CMK (cell line): ENCODE results near the gene CCND1.

Experiments
- DNase-seq: peaks from one replicate; pipeline ENCODE4 v3.0.0-alpha.2; 2010; ENCODE audit warnings: low read depth

CCND1 gene

DNA sequence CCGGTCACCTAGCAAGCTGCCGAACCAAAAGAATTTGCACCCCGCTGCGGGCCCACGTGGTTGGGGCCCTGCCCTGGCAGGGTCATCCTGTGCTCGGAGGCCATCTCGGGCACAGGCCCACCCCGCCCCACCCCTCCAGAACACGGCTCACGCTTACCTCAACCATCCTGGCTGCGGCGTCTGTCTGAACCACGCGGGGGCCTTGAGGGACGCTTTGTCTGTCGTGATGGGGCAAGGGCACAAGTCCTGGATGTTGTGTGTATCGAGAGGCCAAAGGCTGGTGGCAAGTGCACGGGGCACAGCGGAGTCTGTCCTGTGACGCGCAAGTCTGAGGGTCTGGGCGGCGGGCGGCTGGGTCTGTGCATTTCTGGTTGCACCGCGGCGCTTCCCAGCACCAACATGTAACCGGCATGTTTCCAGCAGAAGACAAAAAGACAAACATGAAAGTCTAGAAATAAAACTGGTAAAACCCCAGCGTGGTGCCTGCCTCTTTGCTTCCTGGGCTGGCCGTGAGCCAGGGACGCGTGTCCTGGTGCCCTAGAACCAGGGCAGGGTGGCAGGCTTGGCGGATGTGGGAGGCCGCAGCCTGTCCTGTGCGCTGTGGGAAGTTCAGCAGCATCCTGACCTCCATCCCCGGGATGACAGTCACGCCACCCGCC, 13.2 kb downstream of the CCND1 start:
- DNase-seq, result no peak

DNA sequence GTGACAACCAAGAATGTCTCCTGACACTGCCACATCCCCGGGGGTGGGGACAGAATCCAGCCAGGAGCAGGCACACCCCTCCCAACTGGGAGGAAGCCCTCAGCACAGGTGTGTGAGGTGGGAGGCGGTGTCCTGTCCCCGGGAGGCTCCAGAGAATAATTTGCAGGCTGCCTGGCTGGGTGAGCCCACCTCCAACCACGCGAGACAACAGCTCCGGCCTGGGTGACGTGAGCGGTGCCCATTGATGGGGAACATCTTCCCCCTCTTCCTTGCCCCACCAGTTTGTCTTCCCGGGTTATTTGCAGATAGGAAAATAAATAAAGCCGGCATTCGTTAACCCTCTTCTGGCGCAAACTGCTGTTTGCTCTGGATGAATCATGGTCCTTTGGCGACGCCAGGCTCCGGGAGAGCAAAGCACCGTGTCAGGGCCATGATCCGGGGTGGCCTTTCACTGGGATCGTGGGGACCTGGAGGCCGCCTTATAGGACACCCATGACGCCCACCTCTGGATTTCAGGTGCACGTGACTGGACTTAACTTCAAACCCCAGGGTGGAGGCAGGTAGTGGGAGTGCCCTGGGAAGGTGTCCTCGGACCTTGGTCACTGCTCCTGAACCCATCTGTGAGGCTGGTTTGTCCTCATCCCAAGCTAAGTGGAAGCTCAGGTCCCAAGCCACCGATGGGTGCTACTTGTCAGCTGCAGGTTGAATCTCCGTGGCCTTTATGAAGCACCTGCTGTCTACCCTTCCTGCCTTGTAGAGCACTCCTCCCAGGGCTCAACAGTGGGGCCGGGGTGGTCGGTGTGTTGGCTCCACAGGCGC, 13.9 kb downstream of the CCND1 start:
- no peak for DNase-seq

DNA sequence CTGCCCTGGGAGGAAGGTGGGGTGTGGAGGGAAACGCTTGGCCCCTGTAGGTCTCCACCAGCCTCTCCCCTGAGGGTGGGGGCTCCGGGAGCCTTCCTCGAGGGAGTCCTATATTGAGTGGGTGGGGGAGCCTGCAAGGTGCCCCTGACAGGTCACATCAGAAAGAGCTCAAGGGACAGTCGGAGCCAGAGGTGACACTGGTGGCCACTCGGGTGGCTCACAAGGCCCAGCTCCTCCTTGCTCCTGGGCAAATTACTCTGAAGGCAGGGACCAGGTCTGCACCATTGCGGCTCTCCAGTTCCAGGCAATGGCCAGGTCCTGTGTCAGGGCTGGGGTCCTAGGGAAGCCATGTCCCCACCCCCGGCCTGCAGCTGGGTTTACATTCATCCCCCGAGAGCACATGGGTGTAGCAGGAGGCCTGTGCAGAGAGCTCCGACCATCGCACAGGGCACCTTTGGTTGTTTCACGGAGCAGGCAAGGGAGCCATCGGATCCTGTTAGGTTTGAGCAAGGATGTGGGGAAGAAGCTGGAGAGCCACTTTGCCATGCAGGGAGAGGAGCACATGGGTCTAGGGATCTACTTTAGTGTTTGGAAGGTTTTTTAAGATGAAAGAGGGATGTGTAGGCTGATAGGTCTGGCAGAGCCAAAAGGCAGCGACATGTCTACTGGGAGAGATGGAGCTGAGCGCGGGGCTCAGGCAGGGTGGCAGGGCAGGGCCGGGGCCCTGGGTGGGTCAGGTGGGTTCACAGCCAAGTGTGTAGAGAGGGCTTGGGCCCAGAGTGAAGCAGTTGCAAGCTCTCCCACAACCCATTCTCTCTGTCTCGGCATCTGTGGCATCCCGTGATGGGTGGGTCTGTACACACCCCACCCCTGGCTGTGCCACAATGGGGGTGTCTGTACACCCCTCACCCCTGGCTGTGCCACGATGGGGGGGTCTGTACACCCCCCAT, 14.8 kb downstream of the CCND1 start:
- DNase-seq, result no peak

DNA sequence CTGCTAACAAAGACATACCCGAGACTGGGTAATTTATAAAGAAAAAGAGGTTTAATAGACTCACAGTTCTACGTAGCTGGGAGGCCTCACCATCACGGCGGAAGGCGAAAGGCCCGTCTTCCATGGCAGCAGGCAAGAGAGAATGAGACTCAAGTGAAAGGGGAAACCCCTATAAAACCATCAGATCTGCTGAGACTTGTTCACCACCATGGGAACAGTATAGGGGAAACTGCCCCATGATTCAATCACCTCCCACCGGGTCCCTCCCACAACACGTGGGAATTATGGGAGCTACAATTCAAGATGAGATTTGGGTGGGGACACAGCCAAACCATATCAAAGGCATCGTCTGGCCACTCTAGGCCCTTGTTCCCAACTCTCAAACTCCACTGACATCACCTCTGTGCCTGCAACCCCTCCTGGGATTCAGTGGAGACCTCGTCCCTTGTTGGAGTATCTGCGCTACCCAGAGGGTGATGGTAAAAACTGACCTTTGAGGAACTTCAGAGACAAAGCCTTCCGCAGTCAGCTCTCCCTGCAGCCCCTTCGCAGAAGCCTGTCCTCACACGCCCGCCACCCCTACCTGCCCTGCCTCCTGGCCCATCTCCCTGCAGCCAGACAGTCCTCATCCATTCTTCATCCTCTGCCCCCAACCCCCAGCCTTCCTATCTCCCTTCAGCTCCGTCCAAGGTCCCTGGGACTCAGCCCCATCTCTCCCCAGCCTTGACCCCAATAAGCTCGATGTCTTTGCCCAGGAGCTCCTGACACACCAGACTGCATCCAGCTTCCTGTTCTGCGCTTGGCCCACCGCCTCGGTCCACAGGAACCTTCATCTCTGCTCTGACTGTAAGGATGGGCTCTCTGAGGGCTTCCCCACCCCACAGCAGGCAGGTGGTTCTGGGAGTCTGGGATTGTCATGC, 15.8 kb downstream of the CCND1 start:
- DNase-seq, result no peak

DNA sequence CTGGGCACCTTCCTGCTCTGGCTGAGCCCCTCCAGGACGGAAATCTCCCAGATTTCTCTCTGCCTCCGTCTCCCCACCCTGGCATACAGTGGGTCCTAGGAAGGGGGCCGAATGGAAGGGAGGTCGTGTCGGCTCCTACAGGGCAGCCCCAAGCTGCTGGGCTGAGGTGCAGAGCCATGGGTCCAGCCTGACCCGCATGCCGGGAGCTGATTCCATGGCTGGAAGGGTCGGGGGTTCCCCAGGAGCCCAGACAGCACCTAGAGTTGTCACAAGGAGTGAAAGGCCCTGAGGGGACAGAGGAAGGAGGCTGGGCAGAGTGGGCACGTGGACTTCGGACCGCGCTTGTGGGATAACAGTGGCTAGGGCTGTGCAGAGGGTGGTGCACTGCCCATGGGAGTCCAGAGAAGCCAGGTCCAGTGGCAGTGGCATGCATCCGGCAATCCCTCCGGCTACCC, 16.5 kb downstream of the CCND1 start:
- DNase-seq, result no peak

DNA sequence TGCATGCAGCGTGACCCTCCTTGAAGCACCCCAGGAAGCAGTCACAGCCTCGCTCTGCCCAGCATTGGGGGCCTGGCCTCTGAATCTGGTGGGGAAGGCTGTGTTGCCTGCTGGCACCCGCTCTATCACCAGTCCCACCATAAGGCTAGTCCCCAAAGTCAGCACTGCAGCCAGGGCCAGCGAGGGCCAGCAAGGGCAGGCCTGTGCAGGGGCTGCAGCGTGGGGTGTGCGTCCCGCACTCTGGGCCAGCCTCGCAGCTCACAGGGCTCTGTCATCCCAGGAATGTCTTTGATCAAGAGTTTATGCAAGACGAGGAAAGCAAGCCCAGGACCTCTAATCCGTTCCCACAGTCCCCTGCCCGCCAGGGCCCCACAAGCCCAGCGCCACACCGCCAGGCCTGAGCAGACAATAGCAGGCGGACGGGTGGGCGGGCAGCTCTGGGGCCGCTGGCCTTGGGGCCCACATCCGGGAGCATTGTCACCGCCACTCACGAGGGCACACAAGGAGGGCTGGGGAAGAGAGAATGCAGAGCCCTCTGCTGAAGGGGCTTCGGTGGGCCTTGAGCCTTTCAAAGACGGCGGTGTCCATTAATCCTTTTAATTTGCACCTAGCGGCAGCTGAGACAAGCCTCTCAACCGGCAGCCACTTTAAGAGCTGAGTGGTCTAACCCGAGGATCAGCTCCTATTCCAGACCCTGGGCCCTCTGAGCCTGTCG, 17.1 kb downstream of the CCND1 start:
- no peak for DNase-seq

DNA sequence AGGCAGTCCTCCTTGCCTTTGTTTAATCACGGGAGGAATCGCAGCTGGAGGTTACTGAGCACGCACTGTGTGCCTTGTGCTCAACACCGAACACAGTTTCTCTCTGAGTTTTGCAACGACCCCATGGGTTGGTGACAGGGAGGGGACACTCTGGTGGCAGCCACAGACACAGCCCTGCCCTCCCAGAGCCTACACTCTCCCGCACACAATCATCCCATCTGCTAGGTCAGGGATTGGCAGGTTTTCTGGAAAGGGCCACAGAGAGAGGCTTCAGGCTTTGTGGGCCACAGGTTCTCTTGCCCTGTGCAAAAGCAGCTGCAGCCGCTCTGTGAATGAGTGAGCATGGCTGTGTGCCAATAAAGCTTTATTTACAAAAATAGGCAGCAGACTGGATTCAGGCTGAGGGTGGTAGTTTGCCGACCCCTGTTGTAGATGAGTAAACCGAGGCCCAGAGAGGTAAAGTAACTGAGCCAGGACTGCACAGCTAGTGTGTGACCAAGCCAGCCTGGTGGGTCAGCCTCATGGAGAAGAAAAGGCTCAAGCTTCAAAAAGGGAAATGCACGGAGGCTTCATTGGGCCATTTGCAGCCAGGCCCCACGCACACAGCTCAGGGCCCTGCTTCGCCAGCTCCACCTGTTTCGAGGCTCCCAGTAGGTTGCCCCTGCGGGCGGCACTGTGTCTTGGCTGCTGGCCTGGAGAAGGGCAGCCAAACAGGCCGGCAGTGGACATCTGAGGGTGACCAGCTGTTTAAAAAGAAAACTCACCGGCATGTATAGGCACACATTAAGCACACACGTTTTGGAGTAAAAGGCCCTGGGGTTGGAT, 17.9 kb downstream of the CCND1 start:
- no peak for DNase-seq

DNA sequence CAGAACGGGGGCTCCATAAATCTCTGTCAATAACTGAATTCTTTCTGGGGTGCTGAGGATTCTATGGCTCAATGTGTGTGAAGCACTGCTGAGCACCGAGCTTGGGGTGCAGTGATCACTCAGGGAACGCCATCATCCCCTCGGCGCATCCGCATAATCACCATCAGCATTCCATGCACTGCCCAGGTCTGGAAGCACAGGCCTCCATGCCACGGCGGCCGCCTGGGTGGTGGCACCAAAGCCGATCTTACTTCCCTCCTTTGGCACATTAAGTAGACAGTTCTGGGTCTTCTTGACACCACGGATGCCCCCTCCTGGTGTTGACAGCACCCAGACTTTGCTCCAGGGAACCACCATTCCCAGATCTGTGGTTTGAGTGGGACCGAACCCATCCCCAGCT, 18.6 kb downstream of the CCND1 start:
- DNase-seq, result no peak

DNA sequence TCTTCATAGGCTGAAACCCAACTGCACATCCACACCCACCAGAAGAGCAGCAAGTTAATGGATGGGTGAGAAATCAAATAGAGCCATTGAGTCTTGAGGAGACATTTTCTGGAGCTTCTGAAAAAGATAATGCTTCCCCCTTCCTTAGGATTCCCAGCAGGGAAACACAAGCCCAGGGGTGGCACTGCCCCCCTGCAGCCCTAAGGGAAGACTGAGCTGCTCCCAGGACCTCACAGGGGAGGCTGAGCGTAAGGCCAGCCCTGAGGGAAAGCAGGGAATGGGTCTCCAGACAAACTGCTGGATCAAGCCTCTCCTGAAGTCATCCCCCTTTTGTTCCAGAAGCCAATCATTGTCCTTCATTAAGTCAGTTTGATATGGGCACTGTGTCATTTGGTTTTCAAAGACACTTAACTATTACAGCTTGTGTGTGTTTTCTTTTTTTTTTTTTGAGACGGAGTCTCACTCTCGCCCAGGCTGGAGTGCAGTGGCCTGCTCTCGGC, 19.1 kb downstream of the CCND1 start:
- DNase-seq, result no peak

DNA sequence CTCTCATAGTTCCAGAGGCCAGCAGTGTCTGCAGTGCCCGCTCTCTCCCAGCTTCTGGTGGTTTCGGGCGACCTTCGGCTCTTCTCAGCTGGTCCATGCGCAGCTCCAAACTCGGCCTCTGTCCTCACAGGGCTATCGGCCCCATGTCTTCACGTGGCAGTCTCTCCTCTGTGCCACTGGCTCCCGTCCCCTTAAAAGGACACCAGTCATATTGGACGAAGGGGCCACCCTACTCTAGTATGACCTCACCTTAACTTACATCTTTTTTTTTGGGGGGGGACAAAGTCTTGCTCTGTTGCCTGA, 20.4 kb downstream of the CCND1 start:
- DNase-seq, result no peak

DNA sequence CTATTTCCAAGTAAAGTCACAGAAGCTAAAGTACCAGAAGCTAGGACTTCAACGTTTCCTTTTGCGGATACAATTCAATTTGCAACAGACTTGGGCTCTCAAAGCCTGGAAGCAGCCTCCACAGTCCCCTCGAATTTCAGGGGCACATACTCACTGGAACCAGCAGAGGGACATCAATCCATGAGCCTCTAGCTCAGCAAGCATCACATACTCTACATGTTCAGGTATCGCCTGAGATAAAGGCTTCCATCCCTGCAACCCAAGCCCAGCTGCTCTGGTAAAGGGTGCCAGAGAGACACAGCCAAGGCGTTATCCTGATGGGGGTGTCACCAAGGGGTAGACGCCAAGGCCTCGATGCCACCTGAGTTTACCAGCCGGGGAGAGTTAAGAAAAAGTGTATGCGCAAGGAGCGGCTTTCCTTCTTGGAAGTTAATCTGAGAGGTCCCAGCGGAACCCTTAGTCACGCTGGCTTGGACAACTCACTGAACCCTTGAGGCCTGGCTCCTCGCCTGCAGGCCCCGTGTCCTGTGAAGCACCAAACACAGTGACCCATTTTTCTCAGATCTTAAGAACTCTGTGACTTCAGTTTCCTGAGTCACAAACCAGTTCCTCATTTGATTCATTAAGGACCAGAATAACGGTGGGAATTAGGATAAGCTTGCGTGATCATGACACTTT, 21.2 kb downstream of the CCND1 start:
- DNase-seq, result no peak

DNA sequence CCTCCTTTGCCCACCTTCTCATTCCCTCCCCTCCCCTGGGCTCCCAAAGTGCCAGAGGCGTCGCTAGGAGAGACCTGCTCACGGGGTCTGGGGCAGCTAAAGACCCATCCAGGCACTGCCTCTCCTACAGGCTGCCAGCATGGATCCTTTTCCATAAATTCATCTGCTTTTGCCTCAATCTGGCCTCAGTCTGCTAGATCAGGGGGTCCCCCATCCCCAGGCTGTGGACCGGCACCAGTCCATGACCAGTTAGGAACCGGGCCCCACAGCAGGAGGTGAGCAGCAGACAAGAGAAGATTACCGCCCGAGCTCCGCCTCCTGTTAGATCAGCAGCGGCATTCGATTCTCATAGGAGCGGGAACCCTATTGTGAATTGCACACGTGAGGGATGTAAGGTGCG, 21.9 kb downstream of the CCND1 start:
- DNase-seq, result no peak

DNA sequence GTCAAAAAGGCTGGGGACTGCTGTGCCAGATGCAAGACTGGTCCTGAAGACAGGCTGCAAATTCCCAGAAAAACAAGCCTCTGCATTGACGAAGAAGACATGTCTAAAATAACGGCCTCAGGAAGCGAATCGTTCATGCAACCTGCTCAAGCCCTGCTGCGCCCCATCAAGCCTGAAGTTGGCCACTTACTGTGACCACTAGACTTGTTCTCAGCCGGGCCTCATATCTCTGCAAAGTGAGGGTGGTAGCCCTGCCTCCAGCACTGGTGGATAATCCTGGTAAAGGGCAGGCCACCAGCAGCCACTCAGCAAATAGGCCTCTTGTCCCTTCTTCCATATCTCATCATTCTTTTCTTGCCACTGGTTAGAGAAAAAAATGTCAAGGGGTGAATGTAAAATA, 22.4 kb downstream of the CCND1 start:
- no peak for DNase-seq

DNA sequence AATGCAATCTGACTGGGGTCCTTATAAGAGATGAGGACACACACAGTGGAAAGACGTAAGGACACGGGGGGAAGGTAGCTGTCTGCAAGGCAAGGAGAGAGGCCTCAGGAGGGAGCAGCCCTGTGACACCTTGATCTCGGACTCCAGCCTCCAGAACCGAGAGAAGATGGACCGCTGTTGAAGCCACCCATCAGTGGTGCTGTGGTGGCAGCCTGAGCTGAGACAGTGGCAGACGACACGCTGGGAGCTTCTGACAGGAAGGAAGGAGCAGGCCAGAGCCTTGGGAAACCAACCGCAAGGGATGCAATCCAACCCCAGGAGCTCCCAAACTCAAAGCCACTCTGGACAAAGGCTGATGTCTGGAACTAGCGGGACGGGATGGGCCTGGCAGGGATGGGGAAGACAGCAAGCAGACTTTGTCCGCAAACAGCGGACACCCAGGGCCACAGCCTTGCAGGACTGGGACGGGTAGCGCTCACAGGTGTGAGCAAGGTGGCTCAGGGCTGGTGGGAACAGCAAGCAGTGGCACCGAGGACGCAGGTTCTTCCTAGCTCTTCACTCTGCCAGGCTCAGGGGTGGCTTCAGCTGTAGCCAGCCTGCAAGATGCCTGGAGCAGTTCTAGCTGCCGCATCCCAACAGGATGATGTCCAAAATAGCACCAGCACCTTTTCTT, 23.3 kb downstream of the CCND1 start:
- no peak for DNase-seq

DNA sequence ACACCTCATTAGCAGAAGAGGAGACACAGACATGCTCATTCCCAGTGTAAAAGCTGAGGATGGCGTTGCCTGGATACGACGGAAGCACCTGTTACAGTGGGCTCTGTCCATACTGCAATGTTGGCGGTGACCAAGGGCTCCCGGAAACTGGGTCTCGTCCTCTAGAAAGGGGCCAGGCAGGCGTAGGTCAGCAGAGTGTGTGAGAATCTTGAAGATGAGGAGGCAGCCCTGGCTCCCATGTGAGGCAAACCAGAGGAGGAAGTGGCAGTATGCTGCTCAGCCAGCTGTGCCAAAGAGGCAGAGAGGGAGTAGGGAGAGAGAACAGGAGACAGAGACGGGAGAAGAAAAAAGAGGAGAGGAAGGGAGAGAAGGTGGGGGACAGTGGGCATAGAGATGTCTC, 23.9 kb downstream of the CCND1 start:
- no peak for DNase-seq

DNA sequence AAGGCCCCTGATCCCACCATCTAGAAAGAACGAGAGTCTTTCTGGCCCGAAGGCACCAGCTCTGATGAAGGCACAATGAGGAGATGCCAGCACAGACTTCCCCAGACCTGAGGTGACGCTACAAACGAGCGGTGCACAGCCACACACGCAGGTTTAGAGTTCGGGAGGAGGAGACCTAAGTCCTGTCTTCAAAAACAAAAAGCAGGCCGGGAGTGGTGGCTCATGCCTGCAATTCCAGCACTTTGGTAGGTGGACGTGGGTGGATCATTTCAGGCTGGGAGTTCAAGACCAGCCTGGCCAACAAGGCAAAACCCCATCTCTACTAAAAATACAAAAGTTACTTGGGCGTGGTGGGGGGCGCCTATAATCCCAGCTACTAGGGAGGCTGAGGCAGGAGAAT, 24.7 kb downstream of the CCND1 start:
- DNase-seq, result no peak

DNA sequence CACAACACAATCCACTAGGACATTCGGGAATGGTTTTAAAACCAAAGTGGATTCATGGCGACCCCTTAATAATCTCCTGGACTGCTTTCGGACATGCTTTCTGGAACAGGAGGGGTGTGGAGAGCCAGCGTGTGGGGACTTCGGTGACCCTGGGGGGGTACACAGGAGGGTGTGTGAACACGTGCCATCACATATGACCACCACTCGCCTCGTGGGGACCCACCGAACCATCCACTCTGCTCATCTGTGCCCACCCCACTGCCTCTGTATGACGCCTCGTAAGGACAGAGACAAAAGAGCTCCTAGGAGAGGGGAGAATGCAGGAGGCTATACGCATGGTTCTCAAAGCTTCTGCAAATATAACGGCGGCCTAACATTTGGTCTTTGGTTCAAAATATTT, 25.3 kb downstream of the CCND1 start:
- no peak for DNase-seq

DNA sequence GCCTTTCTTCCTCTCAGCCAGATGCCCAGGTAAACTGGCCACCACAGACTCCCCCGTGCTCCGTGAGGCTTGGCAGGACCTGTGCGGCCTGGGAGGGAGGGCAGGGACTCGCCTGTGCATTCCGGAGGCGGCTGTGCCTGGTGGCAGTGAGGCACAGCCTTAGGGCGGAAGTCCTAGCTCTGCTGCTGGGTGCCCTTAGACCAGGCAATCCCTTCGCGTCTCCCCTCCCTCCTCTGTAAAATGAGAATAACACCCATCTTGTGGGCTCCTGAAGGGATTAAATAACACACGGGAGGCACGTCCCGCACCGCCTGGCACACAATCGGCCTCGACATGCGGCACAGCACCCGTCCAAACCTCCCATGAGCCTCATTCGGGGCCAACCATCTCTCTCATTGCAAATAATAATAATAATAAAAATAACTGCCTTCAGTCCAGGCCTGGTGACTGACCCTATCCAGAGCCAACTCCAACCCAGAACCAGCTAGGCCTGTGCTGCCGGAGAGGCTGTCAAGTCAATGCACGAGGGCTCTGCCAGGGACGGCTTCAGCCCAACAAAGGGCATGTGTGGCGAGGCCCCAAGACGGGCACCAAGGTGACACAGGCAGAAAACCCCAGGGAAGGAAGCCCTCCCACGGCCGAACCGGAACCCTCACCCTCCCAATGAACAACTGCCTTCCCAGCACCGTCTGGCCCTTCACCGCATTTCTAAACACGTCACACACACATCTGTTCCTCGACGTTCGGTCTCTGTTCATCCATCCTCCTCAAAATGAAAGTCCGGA, 26.0 kb downstream of the CCND1 start:
- no peak for DNase-seq
